Neural cell (in vitro differentiated cells): Measurements from ENCODE around the gene GAGE1.
"Not testable (repeated sequence)": the region's sequence is repeated elsewhere in the genome, so short reads cannot be mapped to it uniquely, and the experiment has no call there.

Source experiments
- CTCF ChIP-seq: fragments of 450-650 bp; IDR thresholded peaks from 2 replicates; pipeline ENCODE4 v1.5.1; 2014; ENCODE audit warnings: antibody characterized with exemption, mild to moderate bottlenecking, moderate library complexity; ENCODE audit not compliant: poor library complexity, severe bottlenecking
- EP300 ChIP-seq: fragments of 450-650 bp; conservative IDR thresholded peaks from 2 replicates; pipeline ENCODE4 v1.6.1; 2014; ENCODE audit warnings: antibody characterized with exemption, mild to moderate bottlenecking, moderate library complexity; ENCODE audit not compliant: poor library complexity, severe bottlenecking
- EZH2 ChIP-seq: fragments of 200-600, 300-800 bp; shearing (Covaris generic), sonication (generic); IDR thresholded peaks from 2 replicates; pipeline ENCODE4 v1.6.1; 2014; ENCODE audit warnings: antibody characterized with exemption, low read length, borderline replicate concordance, mild to moderate bottlenecking; ENCODE audit not compliant: insufficient read depth, poor library complexity, severe bottlenecking
- POLR2AphosphoS5 ChIP-seq: IDR thresholded peaks from 2 replicates; pipeline ENCODE4 v1.6.1; 2012
- REST ChIP-seq: IDR thresholded peaks from 2 replicates; pipeline ENCODE4 v1.6.1; 2012; ENCODE audit warnings: borderline replicate concordance
- TAF1 ChIP-seq: IDR thresholded peaks from 2 replicates; pipeline ENCODE4 v1.6.1; 2012; ENCODE audit warnings: low read depth

- not testable (repeated sequence) for TF ChIP-seq TAF1, EP300, REST, CTCF, POLR2AphosphoS5, EZH2
Measured at GRCh38 chrX:49579649-49580048, 19.2 kb upstream of the GAGE1 start, which contains the start of gene GAGE12H.
